Activated CD8-positive, alpha-beta memory T cell treated with anti-CD3 and anti-CD28 coated beads, Interleukin-2, amount 50 U/mL, for 48 hours (primary cell): ENCODE data around the gene FHL1.
A peak's percentile ranks its signal among the peaks of the same experiment; 100 is the strongest.
"Not testable (repeated sequence)": the region's sequence is repeated elsewhere in the genome, so short reads cannot be mapped to it uniquely, and the experiment has no call there.

Experiments used
- DNase-seq: peaks from one replicate; pipeline ENCODE4 v3.0.0-alpha.2; 2020

The FHL1 gene

DNA sequence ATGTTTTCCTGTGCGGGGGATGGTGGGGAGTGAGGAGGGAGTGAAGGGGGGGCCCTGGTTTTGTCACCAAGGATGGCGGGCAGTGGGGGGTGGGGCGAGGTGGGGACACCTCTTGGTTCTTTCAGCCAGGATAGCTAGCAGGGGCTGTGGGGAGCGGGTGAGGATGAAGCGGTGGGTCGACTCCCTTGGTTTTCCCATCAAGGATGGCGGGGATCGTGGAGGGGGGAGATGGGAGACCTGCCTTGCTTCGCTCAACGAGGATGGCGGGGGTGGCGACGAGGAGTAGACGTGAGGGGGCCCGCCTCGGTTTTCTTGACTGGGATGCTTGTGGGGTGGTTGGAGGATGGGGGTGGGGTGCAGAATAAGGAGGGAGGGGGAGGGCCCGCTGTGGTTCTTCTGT is 643 bp downstream of the FHL1 start:
- DNase-seq = no peak

DNA sequence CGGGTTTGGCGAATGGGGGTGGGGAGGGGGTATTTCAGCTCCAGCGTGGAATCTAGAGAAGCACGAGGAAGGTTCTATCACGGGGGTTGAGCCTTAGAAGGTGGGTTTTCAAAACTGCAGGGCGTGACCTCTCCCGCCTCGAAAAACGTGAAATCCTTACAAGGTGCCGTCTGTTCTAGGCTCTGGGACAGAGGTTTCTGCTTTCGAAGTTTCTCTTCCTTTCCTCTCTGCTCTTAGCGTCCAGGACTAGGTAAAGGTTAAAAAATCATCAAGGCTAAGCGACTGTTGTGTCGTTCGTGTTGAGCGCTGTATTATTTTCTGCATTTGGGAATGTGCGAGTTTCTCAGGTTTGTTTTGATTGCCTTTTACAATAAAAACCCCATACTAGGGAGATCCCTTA is 1.1 kb downstream of the FHL1 start:
- DNase-seq = no peak

GRCh38 chrX:136154998-136155397 is 7.7 kb downstream of the FHL1 start:
- no peak for DNase-seq

- no peak for DNase-seq
Measured at GRCh38 chrX:136156560-136157117, 9.3 kb downstream of the FHL1 start.

- no peak for DNase-seq
Measured at GRCh38 chrX:136157187-136157586, 9.9 kb downstream of the FHL1 start.

DNA sequence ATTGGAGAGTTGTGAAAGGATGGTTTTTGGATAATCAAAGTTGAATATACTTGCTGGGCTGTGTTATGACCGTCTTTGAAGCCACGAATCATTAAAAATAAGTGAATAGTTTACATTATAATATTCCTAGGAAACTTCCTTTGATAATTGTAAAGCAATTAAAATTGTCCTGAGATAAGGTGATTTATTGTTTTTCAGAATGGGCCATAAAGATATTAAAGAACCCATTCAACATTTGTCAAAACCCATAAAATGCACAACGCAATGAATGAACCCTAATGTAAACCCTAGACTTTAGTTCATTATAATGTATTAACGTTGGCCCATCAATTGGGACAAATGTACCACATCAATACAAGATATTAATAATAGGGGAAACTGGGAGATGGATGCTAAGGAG is 11.4 kb downstream of the FHL1 start:
- no peak for DNase-seq

- DNase-seq = no peak
Measured at GRCh38 chrX:136159611-136160025, 12.3 kb downstream of the FHL1 start.

GRCh38 chrX:136162827-136163570 is 15.7 kb downstream of the FHL1 start:
- DNase-seq = peak; percentile 59

DNA sequence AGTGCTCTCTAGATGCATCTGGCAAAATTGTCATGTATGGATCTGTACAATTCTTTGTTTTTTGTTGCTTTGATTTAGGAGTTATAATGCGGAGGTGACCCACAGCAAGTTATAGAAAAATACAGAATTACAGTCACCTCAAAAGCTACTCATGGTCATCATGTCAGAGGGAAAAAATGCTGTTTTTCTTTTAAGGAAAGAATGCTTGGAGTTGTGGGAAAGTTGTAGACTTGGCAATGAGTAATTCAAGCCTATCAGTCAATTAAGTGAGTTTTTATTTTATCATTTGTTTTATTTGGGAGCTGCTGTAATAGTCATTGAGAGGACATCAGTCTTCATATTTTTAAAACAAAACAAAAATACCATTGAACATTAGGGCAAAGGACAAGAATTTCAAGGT is 16.4 kb downstream of the FHL1 start:
- no peak for DNase-seq

DNA sequence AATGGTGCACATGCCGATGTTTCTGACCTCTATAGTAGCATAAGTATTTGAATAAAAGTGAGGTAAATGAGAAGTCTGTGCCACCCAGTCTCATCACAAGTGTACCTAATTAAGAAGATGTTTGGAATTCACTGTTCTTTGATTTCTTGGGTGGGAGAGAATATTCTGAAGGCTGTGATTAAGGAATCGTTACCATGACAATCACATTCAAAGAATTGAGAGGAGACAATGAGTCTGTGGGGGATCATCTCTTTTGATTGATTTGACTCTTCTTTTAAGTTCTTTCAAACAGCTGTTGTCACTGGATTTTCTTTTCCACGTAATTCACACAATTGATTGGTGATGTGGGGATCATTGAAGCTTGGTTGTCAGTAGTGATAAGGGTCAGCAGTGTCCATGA is 18.1 kb downstream of the FHL1 start:
- DNase-seq = no peak

DNA sequence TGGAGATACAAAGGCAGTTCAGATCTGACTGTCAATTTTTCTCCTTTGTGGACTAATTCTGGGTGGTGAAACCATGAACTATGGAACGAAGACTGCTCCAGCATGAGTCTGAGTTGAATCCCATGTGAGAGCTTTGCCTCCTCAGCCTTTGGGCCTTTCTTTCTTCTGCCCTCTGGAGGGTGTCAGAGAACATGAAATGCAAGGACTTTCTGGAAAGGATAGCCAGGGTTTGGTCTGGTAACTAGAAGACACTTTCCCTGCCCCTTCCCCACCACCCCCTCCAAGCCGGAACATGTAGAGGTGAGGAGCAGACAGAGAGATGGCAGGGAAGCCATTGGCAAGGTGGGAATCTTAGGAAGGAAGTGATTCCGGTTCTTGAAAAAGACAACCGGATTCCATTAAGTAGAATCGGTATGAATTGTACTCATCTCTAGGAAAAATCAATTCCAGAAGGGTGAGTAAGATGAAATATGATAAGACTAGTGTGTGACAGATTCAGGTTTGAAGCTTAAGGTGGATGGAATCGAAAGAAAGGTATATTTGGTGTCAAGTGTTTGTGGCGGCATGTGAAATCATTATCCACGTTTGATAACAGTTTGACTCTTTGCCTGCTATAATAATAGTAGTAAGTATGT is 19.0 kb downstream of the FHL1 start:
- no peak for DNase-seq

GRCh38 chrX:136167989-136168388 is 20.7 kb downstream of the FHL1 start:
- not testable (repeated sequence) for DNase-seq

- DNase-seq = no peak
Measured at GRCh38 chrX:136168929-136169735, 21.8 kb downstream of the FHL1 start.

DNA sequence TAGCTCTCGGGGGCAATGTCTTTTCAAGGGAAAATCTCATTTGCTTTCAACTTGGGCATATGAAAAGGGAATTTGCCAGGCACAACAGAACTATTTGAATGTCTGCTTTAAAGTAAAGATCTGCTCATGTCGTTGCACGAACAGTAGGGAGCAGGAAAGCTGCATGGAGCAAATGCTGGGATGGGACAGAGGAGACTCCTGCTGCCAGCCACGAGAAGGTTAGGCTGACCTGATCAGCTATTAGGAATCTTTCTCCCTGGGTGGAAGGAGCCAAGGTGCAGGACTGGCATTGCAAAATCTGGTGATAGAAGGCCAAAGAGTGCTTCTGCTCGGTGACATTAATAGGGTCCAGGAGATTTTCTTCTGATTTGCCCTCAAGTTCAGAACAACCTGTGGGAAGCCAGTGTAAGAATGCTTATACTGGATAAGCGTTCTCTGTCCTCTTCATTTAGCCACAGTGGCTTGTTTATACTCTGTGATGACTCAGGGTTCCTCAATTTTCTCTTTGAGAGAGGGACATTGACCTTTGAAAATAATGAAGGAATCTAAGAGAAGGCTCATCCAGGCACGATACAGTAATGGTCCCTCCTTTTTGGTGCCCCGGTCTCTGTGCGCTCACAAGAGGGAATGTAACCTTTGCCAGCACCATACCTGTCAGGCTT is 22.9 kb downstream of the FHL1 start:
- no peak for DNase-seq

GRCh38 chrX:136171420-136171819 is 24.1 kb downstream of the FHL1 start:
- no peak for DNase-seq

GRCh38 chrX:136176399-136176825 is 29.1 kb downstream of the FHL1 start:
- no peak for DNase-seq

DNA sequence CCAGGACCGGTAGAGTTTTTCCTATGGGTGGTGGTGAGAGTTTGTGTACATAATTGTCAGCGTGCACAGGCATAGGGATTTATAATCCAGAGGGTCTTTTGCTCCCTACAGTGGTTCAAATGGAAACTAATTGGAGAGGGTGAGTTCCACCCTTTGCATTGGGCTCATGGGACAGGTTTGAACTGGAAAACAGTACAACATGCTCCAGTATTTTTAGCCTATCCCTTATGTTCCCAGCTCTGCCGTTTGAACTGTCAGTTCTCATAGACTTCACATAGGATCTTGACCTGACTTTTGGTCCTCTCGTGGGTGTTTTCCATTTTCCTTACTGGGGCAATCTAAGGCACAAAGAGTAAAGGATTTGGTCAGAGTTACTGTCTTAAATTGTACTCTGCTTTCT is 31.8 kb downstream of the FHL1 start:
- no peak for DNase-seq

GRCh38 chrX:136182414-136182813 is 35.1 kb downstream of the FHL1 start:
- DNase-seq = no peak

DNA sequence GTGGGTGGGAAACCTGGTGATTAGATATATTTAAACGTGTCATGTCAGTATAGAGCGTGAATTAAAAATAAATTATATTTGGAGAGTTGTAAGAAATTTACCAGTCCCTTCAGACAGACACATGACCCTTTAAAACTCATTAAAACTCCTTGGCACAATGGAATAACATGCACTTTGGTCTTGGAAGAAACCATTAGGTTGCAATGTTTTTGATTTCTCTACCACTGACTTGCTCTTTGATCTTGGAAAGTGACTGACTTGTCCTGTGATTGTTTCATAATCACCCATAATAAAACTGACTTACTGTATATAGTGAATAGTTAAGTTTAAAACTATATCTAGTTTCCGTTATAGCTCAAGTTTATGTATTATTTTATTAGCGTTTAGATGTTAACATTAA is 35.8 kb downstream of the FHL1 start:
- no peak for DNase-seq

- no peak for DNase-seq
Measured at GRCh38 chrX:136183917-136184316, 36.6 kb downstream of the FHL1 start.

DNA sequence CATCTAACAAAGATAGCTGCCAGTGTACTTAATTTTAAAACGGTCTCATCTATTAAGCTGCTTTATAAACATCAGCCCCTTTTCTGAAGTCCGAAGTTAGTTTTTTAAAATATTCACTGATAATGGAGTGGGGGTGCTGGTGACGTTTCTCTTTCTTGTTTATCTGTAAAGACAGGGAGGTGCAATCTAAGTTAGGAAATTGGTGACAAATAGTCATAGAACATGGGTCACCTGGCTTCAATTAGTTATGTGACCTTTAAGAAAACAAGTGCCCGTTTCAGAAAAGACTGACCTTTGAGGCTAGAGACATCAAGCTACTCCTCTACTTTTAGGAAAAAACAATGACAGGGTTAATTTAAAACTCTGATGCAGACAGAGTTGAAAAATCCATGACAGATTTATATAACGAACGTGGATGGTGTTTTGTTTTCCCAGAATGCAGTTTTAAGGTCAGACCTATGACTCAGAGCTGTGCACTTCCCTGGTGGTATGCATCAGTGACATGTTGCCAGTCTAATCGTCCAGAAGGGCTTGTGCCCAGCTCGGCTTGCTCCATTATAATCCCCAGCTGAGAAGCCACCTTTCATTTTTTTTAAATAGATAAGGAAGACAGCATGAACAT is 38.2 kb downstream of the FHL1 start:
- no peak for DNase-seq

- no peak for DNase-seq
Measured at GRCh38 chrX:136186023-136186413, 38.7 kb downstream of the FHL1 start.

DNA sequence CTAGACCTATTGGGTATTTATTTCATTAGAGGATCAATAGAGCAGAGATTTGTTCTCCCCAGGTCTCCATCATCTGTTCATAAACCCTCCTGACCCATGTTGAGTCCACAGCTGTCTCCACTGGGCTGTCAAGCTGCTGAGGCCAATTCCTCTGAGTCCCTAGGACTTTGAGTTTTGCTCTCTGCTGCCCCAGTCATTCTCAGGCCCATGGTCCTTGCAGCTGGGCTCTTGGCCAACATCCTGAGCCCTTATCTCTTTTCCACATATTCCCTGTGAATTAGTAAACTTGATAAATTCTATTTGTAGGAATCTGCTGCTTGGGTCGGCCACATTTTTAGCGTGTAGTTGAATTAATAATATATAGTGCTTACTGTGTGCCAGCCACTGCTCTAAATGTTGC is 41.9 kb downstream of the FHL1 start:
- DNase-seq = no peak
